GM18858 (cell line): ENCODE measurements around the gene RABGAP1L.
"Not testable (repeated sequence)": the region's sequence is repeated elsewhere in the genome, so short reads cannot be mapped to it uniquely, and the experiment has no call there.

Experiments
- ATAC-seq: cut with Tn5 transposase; IDR thresholded peaks from one replicate; pipeline ENCODE4 v1.9.1; 2021; ENCODE audit not compliant: unreplicated experiment

RABGAP1L gene

DNA sequence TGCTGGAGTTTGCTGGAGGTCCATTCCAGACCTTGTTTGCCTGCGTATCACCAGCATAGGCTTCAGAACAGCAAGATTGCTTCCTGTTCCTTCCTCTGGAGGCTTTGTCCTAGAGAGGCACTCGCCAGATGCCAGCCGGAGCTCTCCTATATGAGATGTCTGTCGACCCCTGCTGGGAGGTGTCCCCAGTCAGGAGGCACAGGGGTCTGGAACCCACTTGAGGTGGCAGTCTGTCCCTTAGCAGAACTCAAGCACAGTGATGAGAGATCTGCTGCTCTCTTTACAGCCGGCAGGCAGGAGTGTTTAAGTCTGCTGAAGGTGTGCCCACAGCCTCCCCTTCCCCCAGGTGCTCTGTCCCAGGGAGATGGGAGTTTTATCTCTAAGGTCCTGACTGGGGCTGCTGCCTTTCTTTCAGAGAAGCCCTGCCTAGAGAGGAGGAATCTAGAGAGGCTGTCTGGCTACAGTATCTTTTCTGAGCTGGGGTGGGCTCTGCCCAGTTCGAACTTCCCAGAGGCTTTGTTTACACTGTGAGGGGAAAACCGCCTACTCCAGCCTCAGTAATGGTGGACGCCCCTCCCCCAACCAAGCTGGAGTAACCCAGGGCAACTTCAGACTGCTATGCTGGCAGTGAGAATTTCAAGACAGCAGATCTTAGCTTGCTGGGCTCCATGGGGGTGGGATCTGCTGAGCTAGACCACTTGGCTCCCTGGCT, 493.4 kb downstream of the RABGAP1L start:
- ATAC-seq = no peak

DNA sequence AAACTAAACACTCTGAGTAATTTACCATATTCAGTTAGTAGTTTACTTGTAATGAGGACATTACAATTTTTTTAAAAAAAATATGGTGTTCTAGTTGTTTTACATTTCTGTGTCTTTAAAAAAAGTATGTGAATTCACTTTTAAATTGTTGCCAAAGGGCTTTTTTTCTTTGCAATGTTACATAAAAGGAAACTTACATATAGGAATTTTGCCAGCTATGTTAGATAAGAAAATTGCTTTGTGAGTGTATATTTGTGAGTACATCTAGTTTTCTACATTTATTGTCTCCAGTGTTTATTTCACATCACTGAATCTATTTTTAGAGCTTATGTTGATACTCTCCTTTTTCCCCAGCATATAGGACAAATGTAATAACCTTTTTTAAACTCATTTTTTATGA, 495.2 kb downstream of the RABGAP1L start:
- no peak for ATAC-seq

DNA sequence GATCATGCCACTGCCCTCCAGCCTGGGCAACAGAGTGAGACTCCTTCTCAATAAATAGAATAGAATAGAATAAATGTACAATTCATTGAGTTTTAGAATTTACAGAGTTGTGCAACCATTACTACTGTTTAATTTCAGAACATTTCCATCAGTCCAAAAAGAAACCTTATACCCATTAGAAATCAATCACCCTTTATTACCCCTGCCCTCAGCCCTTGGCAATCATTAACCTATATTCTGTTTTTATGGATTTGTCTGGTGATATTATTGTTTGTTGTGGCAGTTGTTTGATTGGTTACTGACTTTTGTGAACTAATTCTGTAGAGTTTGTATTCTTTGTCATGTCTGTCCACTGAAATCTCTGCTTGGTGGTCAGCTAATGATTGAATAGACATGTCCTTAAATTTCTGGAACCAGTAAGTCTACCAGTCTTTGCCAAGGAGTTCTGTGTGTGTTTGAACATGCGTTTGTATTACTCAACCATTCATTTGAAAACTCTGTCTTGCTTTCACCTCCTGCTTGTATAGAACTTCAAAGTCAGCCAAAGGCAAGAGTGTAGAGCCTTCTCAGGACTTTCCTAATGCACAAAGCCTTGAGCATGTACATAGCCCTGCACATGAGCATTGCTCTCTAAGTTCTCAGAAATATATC, 497.2 kb downstream of the RABGAP1L start:
- ATAC-seq = no peak

DNA sequence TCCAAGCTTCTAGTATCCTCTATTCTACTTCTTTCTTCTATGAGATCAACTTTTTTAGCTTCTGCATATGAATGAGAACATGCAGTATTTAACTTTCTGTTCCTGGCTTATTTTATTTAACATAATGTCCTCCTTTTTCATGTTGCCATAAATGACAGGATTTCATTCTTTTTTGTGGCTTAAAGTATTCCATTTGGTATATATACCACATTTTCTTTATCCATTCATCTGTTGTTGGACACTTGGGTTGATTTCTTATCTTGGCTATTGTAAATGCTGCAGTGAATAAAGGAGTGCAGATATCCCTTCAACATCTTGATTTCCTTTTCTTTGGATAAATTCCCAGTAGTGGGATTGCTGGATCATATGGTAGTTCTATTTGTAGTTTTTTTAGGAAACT, 498.1 kb downstream of the RABGAP1L start:
- no peak for ATAC-seq

DNA sequence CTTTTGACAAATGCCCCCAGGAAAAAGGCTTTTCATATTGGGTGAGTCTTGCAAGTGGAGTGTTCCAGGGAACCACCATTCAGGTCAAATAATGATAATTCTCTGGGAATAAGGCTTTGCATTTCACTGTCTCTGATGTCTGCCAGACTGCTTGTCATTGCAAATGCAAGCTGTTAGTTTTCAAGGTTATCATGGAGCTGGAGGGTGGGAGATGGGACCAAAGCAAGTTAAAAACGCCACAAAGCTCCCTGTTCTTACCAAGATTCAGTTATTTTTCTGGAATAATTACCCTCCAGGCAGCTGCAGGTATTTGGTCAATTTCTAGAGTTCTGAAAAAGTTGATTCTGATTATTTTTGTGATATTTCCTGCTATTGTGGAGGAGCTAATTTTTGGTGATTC, 498.6 kb downstream of the RABGAP1L start:
- ATAC-seq = no peak

DNA sequence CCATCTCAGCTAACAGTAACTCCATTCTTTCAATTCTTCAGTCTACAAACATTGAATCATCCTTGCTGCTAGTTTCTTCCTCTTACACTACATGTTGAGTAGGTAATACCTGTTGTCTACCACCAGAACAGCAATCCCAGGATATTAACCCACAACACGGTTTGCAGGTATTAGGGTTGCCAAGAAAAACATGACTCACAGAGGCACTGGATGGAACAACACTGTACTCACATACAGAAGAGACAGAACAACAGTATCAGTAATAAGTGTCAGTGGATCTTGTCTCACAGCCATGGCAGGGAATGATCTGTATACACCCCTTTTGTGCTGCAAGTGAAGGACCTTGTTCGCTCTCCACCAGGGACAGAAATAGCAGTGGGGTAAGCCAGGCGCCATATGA, 500.5 kb downstream of the RABGAP1L start:
- no peak for ATAC-seq

DNA sequence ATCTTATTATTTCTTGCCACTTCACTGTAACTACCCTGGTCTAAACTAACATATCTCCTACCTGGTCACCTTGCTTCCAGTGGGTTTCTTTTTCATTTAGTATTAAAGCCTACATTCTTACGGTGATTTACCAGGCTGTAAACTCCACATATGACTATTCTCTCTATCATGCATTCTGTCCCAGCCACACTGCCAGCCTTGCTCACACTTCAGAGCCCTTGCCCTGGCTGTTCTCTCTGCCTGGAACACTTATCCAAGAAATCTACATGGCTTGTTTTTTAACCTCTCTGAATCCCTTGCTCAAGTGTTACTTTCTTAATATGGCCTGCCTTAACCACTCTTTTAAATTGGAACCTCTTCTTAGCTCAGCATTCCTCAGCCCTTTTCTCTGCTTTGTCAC, 501.2 kb downstream of the RABGAP1L start:
- no peak for ATAC-seq

DNA sequence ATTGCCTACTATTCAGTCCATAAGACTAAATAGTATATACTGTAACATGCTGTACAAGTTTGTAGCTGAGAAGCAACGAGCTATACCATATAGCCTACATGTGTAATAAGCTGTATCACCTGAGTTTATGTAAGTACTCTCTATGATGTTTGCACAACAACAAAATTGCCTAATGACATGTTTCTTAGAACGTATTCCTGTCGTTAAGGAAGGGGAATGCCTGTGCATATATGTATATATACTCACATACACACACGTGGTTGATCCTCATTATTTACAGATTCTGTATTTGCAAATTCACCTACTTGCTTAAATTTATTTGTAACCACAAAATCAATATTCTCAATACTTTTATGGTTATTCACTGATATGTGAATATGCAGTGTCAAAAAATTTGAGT, 504.0 kb downstream of the RABGAP1L start:
- ATAC-seq = no peak

DNA sequence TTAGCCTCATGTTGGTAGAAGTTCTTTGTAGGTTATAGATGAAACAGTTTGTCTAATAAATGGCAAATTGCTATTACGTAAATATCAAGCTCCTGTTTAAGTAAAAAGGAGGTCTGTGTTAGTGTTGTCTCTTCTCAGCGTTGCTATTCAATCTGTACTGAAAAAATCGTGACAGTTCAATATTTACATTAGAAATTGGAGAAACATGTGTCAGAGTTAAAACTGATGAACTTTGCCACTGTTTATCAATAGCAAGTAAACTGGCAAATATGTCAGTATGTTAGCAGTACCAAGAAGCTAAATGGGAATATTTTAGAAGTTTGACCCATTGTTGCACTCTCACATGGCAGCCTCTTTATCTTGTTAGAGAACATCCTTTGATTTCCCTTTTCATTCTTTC, 506.9 kb downstream of the RABGAP1L start:
- no peak for ATAC-seq

DNA sequence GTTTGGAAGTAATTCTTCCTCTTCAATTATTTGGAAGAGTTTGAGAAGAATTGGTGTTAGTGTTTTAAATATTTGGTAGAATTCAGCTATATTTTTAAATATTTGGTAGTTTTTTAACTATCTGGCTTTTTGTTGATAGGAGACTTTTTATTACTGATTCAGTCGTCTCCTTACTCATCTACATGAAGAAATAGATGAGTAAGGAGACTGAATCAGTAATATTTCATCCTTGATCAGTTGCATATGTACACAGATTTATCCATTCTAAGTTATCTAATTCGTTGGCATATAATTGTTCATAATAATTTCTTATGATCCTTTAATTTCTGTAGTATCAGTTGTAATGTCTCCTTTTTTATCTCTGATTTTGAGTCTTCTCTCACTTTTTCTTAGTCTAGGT, 512.5 kb downstream of the RABGAP1L start:
- ATAC-seq = no peak

DNA sequence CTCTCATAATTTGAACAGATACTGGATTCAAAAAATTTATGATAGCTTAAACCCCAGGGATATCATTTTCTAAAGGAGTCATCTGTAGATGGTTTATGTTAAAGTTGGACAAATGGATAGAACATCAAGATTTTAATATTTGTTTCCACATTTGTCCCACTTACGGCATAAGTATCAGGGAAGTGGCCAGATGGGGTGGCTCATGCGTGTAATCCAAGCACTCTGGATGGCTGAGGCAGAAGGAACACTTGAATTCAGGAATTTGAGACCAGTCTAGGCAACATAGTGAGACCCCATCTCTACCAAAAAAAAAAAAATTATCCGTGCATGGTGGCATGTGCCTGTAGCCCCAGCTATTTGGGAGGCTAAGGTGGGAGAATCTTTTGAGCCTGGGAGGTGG, 517.5 kb downstream of the RABGAP1L start:
- no peak for ATAC-seq

DNA sequence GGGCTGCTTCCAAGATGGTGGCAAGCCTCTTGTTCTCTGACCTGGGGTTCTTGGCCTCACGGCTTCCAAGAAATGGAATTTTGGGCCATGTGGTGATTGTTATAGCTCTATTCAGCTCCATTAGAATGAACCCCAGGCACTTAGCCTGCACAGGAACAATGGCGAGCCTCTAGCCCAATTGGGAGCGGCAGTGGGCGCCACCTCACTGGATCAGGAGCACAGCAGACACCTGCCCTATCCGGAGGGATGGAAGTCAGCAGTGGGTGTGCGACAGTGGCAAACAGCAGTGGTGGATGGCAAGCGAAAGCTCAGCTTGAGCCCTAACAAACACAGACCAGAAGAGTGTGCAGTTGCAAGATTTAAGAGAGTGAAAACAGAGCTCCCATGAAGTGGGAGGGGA, 519.3 kb downstream of the RABGAP1L start:
- ATAC-seq = no peak

DNA sequence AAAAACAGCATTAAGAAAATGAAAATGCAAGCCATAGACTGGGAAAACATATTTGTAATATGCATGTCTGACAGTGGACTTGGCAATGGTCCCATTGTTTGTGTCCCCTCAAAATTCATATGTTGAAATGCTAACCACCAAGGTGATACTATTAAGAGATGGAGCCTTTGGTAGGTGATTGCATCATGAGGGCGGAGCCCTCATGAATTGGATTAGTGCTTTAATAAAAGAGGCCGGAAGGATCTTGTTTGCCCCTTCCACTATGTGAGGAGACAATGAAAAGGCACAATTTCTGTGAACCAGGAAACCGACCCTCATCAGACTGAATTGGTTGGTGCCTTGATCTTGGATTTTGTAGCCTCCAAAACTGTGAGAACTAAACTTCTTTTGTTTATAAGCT, 520.8 kb downstream of the RABGAP1L start:
- ATAC-seq = no peak

DNA sequence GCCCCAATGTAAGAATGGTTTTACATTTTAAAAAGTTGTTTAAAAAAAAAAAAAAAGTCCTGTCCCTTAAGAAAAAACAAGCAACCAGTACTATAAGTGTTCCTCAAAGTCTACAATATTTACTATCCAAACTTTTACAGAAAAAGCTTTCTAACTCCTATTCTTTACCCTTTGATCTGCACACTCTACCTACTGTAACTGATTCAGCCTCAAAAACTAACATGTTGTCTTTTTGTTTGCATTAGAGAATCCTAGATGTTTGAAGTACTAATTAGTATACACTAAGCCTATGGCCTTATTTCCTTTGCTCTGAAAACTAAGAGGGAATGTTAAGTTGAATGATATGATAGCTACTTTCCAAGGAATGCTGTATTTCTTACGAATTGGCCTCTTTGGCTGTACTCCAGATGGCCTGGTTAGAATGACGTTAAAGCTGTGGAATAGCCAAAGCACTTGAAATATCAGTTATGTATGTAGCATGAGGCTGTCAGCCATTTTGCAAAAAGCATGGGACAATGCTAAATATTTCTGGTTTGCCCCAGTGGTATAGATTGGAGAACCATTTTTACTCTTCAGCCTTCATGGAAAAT, 523.2 kb downstream of the RABGAP1L start:
- no peak for ATAC-seq

DNA sequence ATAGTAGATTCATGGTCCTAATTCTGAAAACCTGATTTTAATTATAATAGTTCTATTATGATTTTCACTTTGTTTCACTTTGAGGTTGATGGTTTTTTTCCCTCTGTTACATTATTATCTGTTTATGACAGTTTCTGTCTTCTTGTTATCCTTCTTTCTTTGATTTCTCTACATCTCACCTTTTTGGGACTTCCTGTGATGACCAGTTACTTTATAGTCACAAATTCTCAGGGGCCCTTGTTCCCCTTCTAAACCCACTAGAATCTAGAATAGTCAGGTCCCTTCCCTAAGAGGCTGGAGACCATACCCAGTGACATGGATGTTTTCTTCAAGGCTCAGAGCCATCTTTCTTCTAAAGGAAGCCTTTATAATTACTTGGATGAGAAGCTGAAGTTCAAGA, 526.9 kb downstream of the RABGAP1L start:
- ATAC-seq = no peak

DNA sequence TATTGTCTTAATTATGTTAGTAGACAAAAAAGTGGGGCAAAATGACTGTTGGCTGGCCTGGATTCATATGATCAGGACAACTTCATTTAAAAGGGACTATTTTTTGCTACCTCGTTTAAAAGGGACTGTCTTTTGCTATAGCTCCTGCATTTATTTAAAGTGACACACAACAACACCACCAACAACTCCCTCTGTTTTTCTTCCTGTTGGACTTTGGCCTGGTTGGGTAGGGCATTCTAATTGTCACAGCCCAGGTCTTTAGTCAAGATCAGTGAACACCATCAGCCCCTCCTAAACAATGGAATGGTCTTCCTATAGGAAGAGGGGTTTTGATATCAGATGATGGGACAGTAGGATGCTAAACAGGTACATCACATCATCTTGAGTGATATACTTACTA, 530.2 kb downstream of the RABGAP1L start:
- ATAC-seq = no peak

DNA sequence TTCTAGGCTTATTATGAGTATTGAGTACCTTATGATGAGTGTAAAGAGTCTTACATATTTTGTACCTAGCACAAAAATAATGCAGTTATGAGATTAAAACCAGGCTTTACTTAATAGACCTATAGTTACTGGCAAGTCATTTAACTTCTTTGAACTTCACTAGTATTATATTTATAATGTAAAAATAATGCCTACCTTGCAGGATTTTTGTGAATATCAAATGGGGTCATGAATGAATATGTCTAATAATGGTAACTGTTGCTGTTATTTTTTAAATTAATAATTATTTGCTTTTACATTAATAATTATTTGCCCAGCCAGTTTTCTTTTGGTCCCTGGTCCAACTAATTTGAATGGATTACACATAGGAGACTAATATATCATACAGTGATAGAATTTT, 530.9 kb downstream of the RABGAP1L start:
- no peak for ATAC-seq

DNA sequence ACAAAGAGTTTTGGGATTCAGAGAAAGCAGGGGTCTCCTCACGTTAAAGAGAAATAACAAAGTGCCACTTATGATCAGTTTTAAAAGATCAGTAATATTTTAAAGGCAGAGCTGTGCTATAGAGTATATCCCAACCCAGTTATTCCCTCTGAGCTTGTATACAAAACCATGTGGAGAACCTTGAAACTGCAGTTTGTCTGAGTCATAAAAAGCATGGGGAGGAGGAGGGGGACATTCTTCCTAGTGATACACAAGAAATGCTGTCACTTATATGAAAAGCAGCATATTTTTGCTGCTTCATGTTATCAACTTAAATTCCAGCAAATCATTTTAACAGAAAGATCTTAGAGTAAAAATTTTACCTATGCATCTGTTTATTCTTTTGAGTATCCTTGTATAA, 533.0 kb downstream of the RABGAP1L start:
- ATAC-seq = no peak

DNA sequence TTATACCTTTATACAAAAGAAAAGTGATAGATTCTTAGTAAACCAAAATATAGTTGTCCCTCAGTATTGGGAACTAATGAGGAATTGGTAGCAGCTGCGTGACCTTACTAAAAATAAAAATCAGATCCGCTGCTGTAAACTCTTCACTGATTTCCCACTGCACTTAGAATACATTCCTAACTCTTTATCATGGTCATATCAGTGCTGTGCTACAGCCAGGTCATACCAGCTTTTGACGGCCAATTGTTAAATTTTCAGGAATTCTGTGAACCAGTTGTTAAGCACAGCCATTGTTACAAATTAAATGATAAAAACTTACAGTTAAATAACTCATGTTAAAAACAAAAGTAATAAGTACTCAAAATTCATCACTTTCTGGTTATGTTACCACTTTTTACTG, 533.8 kb downstream of the RABGAP1L start:
- no peak for ATAC-seq

DNA sequence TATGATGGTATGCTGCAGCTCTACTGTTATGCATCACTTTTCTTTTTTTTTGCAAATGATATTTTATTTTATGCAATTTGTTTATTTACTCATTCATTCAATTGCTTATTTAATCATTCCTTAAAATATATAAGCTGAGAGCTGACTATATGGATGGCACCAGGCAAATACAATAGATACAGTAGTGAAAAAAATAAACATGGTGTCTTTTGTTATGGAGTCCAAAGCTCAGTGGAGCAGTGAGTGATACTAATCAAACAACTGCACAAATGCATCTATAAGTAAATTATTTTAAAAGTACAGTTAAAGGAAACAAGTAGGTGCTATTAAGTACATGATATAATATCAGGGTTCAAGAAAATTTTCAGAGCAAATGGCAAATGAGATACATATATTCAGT, 534.2 kb downstream of the RABGAP1L start:
- ATAC-seq = not testable (repeated sequence)

DNA sequence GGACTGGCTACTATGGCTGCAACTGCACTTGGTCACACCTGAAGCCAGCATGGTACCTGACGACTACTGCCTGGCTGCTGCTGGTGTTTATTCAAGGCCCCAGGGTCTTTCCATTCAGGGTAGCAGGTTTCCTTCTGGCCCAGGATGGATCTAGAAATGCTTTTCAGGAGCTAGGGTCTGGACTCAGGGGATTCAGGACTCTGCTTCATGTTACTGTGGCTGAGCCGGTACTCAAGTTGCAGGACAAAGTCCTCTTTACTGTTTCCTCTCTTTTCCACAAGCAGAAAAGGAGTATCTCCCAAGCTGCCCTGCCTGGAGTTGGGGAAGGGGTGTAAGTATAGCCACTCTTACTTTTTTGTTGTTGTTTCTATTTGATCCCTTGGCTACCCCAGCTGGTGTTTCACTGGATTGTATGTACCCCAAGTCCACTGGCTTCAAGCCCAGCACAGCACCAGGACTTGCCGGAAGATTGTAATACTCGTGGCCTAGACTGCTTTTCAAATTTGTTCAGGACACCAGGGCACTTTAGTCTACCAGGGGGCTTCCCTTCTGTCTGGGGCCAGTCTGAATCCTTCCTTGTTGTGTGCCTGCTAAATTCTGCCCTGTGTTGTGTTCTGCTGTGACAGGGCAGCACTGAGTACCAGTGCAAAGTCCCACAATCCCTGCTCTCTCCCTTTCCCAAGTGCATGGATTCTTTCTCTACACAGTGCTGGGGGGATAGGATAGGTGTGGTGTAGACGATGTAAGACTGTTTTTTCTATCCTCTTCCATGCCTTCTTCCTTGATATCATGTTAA, 536.9 kb downstream of the RABGAP1L start:
- no peak for ATAC-seq

DNA sequence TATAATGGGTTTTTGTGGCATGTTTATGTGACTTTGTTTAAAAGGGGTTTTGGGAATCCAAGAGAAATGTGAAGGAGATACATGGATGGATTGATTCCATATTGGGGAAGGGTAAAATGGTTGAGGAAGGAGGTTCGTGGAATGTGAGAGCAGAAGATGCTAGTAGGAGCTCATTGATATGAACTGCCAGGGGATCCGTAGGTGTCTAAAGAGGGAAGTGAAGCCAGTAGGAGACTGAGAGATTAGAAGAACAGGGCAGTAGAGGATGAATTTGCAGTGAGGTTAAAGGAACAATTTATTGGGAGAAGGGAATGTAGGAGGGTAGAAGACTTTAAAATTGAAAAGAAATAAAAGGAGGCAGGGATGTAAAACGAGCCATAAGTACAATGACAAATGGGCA, 541.0 kb downstream of the RABGAP1L start:
- ATAC-seq = no peak
